ENCODE data around the gene GSTP1.

GSTP1 gene

DNA sequence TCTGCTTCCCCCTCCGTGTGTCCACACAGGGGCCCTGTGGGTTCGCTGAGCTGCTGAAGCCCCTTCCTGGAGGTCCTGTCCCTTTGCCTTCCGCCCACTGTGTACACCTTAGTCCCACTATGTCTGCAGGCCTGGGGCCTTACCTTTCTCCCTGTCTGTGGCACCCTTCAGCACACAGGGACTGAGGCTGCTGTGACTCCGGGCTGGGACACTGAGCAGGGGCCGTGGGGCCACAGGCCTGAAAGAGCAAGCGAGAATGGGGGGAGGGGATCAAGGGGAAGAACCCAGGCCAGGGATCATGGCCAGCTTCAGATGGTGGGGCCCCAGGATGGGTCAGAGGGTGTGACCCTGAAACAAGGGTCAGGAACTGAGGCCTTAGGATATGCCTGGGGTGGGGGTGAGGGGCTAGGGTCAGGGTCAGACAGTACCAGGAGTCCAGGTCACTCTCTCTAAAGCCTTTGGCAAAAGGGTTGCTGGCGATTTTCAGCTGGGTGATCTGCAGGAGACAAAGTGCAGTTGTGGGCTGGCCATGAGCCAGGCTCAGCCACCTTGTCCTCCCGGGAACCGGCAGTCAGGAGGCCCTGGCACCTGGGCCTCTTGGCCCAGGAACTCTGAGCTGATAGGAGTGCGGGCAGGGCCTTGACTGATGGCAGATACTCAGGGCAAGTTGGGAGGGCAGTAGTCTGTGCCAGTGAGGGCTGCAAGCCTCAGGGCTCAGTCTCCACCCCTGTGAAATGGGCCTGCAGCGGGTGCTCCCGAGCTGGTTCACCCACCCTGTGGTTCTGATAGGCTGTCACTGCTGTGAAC is 48.8 kb downstream of the GSTP1 start:
- no peak for DNase-seq

DNA sequence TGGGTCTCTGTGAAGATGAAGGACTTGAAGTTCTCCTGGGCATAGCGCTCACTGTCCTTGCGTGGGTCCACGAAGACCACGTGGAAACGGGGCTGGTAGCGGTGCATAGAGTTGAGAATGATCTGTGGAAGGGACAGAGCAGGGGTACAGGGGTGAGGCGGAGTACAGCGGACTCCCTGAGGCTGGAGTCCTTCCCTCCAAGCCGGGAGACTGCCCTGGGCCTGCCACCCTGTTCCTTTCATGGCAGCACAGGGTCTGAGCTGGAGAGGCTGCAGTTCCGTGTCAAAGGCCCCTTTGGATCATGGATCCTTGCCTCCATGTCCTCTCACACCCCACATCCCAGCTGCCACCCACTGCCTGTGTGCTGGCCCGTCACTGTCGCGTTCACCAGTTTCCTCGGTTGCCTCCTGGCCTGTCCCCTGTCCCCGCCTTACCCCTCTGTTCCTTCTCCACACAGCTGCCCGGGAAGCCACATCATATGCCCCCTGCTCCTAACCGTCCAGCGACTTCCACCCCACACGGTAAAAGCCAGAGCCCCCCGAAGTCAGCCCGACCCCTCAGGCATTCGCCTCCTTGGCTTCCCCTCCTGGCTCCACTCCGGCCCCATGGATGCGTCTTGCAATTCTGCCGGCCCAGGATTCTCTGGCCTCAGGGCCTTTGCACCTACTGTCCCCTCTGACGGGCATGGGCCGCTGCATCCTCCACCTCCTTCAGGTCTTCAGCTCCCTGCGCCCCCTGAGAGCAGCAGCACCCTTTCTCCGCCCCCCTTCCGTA is 49.6 kb downstream of the GSTP1 start:
- no peak for DNase-seq

DNA sequence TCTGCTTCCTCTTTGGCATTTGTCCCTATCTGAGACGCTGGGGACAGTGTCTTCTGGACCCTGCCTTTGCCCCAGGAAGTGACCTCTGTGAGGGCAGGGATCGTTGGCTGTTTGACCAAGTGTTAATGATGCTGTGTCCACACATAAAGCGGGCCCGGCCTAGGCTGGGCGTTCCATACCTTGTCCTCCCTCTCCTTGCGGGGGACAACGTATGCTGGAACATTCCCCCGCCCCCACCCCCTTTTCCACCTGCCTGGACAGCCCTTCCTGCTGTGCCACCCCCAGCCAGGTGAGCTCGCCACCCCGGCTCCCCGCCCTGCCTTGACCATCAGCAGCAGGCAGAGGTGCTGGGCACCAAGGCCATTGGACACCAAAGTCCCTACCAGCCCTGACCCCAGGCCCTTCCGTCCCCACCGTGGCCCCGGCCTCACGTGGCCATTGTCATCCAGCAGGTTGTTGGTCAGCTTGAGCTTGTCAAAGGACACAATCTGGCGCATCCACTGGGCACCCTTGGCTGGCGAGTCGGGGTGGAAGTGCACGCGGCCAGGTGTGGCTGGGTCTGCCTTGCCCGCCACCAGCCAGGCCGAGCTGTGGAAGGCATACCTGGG is 50.2 kb downstream of the GSTP1 start:
- no peak for DNase-seq

DNA sequence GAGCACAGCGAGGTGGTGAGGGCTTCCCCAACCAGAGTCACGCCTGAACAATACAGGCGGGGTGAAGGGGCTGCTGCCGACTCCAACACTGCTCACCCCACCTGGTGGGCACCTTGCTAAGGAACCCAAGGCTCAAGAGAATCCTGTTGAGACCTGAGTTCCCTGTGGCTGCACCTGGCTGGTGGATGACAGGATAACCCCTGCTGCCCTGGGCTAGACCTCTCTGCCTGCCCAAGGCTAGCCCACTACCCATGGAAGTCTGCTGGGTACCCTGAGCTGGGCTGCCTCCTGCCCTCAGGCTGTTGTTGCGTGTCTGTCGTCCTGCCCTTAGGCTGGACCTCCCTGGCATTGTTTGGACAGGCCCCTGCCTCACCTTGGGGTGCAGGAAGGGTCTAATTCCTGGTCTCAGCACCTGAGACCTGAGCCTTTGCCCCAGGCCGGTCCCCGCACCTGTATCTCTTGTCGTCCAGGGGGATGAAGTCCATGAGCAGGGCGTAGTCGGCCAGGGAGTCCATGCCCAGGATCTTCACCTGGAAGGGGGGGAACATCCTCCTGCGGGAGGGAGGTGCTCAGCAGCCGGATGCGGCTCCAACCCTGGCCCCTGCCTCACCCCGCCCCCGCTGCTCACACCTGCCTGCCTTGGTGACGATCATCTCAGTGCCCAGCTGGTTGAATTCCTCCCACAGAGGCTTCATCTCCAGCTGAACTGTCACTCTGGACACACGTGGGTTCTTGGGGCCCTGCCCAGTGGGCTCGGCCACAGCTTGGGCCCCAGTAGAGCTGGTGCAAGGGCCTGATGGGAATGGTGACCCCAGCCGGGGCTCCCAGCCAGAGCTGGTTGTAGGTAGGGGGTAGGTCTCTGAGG is 51.0 kb downstream of the GSTP1 start:
- DNase-seq: no peak

DNA sequence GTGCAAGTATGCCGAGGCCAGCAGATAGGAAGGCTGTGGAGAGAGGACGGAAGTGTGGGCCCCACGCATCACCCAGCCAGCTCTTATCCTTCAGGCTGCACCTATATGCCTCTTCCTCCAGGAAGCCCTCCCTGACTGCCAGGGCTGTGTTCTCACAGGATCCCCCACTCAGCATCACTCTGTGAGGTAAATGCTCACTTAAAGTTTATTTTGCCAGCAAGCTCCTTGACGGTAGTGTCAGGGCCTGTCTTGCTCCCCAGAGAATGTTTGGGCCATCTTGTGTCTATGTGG is 51.6 kb downstream of the GSTP1 start:
- DNase-seq: no peak
